ENCODE measurements around the gene SLC35F6. TPM values are rescaled to one million over a fixed set of nuclear protein-coding genes. Genes with fewer than 3 reads are reported as not detected.

SLC35F6 gene
- total and polyA plus RNA-seq, 9 of the 15 experiments (the other 6 are each of a cell fraction or from before 2014, with no cell fraction given), result 11.9 to 47.3 (median 22.5) TPM

- TF ChIP-seq NCOA1 (IDR thresholded peaks at IDR 0.05; ENCODE audit: low read depth), result no peak
- TF ChIP-seq AFF1 (IDR thresholded peaks at IDR 0.05; ENCODE audit: low read depth in 1 of 2, partially characterized antibody in 2 of 2), result no peak
- TF ChIP-seq NUFIP1 (IDR thresholded peaks at IDR 0.05; ENCODE audit: partially characterized antibody), result peak; percentile 26
- no peak for TF ChIP-seq ZKSCAN8 (CRISPR knock-in tag; IDR thresholded peaks at IDR 0.05)
- no peak for TF ChIP-seq TAF9B (IDR thresholded peaks at IDR 0.05; ENCODE audit: partially characterized antibody)
- no peak for TF ChIP-seq ZBTB11 (CRISPR knock-in tag; IDR thresholded peaks at IDR 0.05)
- TF ChIP-seq CBFA2T2 (conservative IDR thresholded peaks at IDR 0.05), result peak; percentile 25
- no peak for TF ChIP-seq CREB3 (tag; conservative IDR thresholded peaks at IDR 0.05; ENCODE audit: low read depth)
- 0 out of 2 replicates have a peak, but pooled peaks have one; percentile 17 for TF ChIP-seq JUN (IDR thresholded peaks at IDR 0.05; ENCODE audit: borderline replicate concordance, low read depth, low read length)
- no peak for TF ChIP-seq JUN (CRISPR knock-in tag; IDR thresholded peaks at IDR 0.05; ENCODE audit: borderline replicate concordance)
- no peak for TF ChIP-seq FOXJ3 (CRISPR knock-in tag; IDR thresholded peaks at IDR 0.05)
- no peak for TF ChIP-seq NFYB (IDR thresholded peaks at IDR 0.05; ENCODE audit: extremely low read depth, insufficient read length)
- TF ChIP-seq NRF1 (conservative IDR thresholded peaks at IDR 0.05 in 1 of 2, IDR thresholded peaks at IDR 0.05 in 1 of 2), result peak; percentile 44 to 50; a peak in 3 of 4 replicates
- TF ChIP-seq HES1 (IDR thresholded peaks at IDR 0.05; ENCODE audit: low read depth), result no peak
- TF ChIP-seq ZBED1 (IDR thresholded peaks at IDR 0.05), result no peak
Observed at GRCh38 chr2:26772064-26773001, 8.2 kb downstream of the SLC35F6 start (continued).

Data from K562 (cell line).